Measurements from ENCODE around the gene TSSK1B.

- TF ChIP-seq CTCF (conservative IDR thresholded peaks at IDR 0.05; ENCODE audit: low read length) (no peak), EZH2phosphoT487 (IDR thresholded peaks at IDR 0.05; ENCODE audit: borderline replicate concordance, low read depth, low read length) (no peak)
Measured at GRCh38 chr5:113437111-113437510, 2.3 kb upstream of the TSSK1B start.

Measured in OCI-LY7 (cell line).